Measurements from ENCODE around the gene ABLIM1. TPM values are rescaled to one million over a fixed set of nuclear protein-coding genes. Genes with fewer than 3 reads are reported as not detected.

The ABLIM1 gene
- total RNA-seq, 2 donors from 2014 or later: 79.4 to 123 TPM

DNA sequence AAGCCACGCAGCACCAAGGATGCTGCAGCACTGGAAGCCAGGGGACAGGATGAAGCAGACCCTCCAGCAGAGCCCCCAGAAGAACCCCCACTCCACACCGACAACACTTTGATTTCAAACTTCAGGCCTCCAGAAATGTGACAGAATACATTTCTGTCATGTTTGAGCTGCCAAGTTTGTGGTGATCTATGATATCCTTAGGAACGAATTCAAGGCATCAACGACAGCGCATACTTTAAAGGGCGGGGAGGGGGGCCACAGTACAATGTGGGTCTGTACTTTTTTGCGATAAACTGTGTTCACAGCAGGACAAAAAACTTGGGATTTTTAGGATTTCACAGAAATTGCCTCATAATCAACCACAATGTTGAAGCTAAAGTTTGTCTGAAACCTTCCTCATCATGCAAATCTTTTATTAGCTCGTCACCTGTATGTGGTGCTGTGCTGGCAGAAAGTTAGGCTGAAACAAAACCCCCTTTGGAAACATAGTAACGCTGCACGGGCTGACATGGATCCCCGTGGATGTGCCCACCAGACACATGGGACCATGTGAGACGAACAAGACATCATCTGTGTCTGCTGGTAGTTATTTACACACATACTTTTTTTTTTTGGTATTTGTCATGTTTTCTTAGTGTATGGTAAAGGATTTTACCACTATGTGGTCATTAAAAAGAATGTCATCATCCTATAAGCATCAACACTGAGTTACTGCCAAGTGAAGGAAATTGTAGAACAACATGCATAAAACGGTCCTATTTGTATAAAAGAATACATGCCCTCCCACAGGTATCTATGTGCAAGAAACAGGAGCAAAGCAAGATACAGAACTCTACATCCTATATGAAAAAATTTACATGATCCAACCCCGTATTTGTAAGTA lies 140.5 kb downstream of the ABLIM1 start:
- no peak for DNase-seq (ENCODE audit: low spot score)
- intact Hi-C loops (cut with DNase I): no loop called here

- intact Hi-C loops (cut with DNase I): no loop called here
- DNase-seq (ENCODE audit: low spot score): no peak
Observed at GRCh38 chr10:114516356-114516755, 141.7 kb downstream of the ABLIM1 start.

DNA sequence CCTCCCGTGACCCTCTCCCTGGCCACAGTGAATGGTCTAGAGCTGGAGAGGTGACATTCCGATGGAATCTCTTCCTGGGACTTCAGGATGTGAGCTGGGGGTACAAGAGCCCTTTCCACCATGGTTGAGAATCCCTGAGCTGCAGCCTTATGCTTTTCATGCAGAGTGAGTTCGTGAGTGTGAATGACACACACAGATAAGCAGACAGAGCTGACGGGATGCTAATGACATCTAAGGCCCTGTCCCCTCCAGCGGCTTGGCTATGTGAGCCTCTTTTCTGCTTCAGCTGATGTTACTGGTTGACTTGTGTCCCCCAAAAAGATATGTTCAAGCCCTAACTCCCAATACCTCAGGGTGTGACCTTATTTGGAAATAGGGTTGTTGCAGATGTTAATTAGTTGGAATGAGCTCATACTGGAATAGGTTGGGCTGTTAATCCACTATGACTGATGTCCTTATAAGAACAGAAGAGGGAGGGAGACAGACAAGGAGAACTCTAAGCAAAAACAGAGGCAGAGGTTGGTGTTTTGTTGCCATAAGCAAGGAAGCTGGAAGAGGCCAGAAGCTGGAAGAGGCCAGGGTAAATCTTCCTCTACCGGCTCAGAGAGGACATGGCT lies 142.7 kb downstream of the ABLIM1 start:
- intact Hi-C loops (cut with DNase I): no loop called here
- DNase-seq (ENCODE audit: low spot score): no peak

DNA sequence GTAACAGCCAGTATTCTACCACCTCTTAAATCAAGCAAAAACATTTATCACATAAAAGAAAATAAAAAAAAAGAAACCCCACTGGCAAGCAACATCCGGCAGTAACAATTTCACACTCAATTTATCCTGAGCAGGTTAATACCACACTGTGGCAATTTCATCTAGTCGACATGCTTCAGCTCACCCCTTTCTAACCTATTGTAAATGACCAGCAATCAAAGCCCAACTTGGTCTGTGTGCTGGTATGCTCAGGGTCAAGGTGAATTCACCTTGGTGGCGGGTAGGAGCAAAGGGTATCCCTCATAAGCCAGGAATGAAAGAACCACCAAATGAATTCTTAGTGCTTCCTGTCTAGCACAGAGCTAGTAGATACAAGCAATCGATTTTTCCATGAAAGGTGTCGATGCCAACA lies 144.7 kb downstream of the ABLIM1 start:
- no peak for DNase-seq (ENCODE audit: low spot score)
- intact Hi-C loops (cut with DNase I): loop anchor here in 1 of 2 donors (5.0 kb wide), 1 partner anchor 576 kb away; no protein-coding TSS in a partner anchor

DNA sequence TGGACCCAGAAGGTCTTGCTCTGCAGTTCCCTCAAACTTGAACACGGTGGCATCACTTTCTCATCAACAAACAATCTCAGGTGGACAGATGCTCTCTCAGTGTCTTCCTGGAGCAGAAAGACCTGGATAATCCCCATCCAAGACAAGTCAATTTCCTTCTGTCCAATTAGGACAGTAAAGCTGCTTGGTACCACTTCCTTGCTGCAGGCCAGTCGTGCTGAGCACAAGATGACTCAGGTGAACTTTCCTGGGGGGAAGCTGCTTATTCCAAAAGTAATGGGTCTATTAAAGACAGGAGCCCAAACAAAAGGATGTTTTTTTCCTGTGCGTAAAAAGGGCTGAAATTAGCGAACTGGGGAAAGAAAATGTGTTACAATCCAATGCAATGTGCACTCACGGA lies 146.2 kb downstream of the ABLIM1 start:
- DNase-seq (ENCODE audit: low spot score): no peak
- intact Hi-C loops (cut with DNase I): loop anchor here in 1 of 2 donors (5.0 kb wide), 1 partner anchor 575 kb away; no protein-coding TSS in a partner anchor

GRCh38 chr10:114508376-114508775 lies 149.7 kb downstream of the ABLIM1 start:
- intact Hi-C loops (cut with DNase I): no loop called here
- DNase-seq (ENCODE audit: low spot score): no peak

- intact Hi-C loops (cut with DNase I): no loop called here
- no peak for DNase-seq (ENCODE audit: low spot score)
Observed at GRCh38 chr10:114507449-114507848, 150.6 kb downstream of the ABLIM1 start.

DNA sequence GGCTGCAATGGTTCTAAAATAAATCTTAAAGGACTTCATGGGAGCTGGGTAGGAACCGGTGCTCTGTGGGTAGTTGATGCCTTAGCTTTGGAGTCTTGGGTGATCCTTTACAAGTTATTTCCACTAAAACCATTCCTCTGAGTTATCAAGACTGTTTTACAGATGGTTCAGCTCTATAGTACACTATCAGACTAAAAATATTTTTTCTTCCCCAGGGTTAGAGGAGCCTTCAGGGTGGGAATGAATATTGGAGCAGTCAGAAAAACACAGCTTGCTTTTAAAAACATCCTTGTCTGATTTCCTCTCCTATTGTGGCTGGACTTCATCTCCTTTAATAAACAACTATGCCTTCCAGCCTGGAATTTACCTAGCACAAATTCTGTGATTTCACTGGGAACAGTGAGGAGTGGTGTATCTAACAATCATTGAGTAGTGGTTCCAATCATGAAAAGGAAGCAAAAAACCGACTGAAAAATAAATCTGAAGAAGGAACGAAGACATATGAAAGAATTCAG lies 151.1 kb downstream of the ABLIM1 start:
- intact Hi-C loops (cut with DNase I): no loop called here
- no peak for DNase-seq (ENCODE audit: low spot score)

DNA sequence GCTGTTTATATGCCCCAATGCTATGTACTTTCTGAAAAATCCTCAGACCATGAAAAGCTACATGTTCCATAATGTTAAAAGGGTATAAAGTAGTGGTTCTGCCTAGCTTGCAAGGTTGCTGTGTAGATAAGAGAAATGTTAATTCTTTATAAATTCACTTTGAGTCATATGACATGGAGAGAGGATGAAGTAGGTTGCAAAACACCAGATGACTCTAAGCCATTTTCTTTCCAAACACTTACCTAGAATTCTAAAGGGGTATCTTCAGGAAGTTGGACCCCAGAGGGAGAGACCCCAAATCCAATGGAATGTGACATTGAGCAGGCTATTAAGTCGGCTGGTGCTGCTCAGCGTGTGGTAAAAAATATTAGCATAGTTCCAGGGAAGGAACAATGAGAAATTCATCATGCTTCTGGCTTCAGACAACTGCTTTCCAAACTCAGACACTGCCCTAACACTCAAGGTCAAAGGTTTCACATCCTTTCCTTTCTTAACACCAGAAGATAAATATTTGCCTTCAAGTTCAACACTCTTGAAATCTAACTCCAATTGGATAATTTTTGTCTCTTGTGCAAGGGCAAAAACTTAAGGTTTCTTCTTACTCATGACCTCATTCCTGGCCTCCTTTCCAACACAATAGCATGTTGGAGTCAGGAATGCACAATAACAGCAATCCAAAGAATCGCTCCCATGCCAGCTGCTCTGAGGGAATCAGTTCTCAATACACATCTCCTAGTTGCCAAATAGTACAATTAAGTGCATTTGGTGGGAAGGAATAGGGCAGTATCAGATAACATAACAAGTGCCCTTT lies 153.1 kb downstream of the ABLIM1 start:
- intact Hi-C loops (cut with DNase I): no loop called here
- peak; percentile 70 for DNase-seq (ENCODE audit: low spot score)

GRCh38 chr10:114502074-114502473 lies 156.0 kb downstream of the ABLIM1 start:
- DNase-seq (ENCODE audit: low spot score): no peak
- intact Hi-C loops (cut with DNase I): no loop called here

GRCh38 chr10:114501650-114502049 lies 156.4 kb downstream of the ABLIM1 start:
- DNase-seq (ENCODE audit: low spot score): no peak
- intact Hi-C loops (cut with DNase I): no loop called here

GRCh38 chr10:114500643-114501042 lies 157.4 kb downstream of the ABLIM1 start:
- intact Hi-C loops (cut with DNase I): no loop called here
- DNase-seq (ENCODE audit: low spot score): no peak

GRCh38 chr10:114499630-114500190 lies 158.4 kb downstream of the ABLIM1 start:
- intact Hi-C loops (cut with DNase I): no loop called here

DNA sequence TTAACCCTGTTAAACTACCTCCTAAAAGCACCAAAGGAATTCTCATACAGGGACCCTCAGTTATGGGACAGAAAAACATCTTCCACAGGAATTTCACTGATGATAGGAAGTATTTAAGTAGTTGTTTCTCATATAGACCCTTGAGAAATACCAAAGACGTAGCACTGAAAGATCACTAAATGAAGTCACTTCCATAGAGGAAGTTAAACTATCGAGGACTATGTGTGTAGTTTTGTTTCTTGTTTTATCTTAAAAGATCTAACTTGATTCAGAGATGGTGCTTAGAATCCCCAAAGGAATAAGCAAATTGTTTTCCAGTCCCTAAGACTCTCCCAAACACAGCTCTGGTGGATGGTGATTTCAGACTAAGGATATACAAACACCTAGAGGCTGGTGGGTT lies 159.0 kb downstream of the ABLIM1 start:
- DNase-seq (ENCODE audit: low spot score): no peak
- intact Hi-C loops (cut with DNase I): no loop called here

More at GRCh38 chr10:114499630-114500190, 158.4 kb downstream of the ABLIM1 start:
- DNase-seq (ENCODE audit: low spot score): peak; percentile 26

GRCh38 chr10:114498413-114499111 lies 159.5 kb downstream of the ABLIM1 start:
- intact Hi-C loops (cut with DNase I): no loop called here
- no peak for DNase-seq (ENCODE audit: low spot score)

- intact Hi-C loops (cut with DNase I): no loop called here
- DNase-seq (ENCODE audit: low spot score): no peak
Observed at GRCh38 chr10:114495303-114495702, 162.8 kb downstream of the ABLIM1 start.

DNA sequence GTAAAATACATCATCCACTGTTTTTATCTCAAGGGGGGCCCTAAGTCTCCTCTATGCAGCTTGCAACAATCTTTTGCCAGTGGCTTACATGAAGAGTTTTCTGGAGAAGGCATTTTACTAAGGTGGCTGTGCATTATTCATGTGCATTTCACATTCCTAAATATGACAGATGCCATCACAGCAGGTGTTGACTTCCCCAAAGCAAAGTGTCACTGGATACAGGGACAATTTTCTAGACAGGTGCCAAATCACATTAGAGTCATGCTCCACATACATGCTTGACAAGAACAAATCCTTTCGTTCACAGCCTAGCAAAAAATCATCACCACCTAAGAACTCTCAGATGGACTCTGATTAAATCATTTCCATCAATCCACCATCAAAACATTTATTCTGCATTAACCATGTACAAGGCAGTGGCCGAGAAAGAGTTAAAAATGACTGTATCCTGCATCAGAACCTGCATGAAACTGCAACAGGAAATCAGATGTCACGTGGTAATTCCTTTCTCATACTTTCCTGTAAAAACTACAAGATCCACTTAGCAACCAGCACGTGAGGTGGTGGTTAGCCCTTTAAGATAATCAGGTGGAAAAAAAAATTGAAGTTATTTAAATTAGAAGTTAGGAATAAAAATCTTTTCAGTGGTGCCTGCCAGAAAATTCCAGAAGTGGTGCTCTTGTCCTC lies 165.6 kb downstream of the ABLIM1 start:
- intact Hi-C loops (cut with DNase I): no loop called here
- DNase-seq (ENCODE audit: low spot score): no peak

DNA sequence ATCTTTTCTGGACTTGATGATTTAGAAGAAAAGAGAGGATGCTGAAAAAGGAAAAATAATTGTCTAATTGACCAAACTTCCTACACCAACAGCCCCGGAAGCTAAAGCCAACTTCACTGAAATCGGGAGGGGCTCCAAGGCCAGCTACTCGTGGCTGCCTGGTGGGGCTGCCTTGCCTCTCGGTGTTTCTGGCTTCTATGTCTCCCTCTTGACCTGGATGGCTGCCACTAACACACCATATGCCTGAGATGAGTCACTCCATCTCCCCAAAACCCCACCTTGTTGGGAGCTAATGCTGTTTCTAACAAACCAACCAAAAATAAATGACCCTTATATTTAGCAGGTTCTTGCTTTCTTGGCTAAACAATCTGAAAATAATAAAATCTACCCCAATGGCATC lies 166.1 kb downstream of the ABLIM1 start:
- no peak for DNase-seq (ENCODE audit: low spot score)
- intact Hi-C loops (cut with DNase I): no loop called here
